Dendritic cell treated with granulocyte-macrophage colony-stimulating factor and Interleukin-4, amounts not matched to agents 40 ng/mL and 50 ng/mL, for 4 days (primary cell): Measurements from ENCODE around the gene NHERF2.
"Not testable (repeated sequence)": the region's sequence is repeated elsewhere in the genome, so short reads cannot be mapped to it uniquely, and the experiment has no call there.

Experiments
- H3K27ac Mint-ChIP-seq: one replicate; pipeline ENCODE4 v1.8.0; 2022; ENCODE audit warnings: mild to moderate bottlenecking, mixed read lengths
- H3K27me3 Mint-ChIP-seq: one replicate; pipeline ENCODE4 v1.8.0; 2022; ENCODE audit warnings: mild to moderate bottlenecking, mixed read lengths
- H3K36me3 Mint-ChIP-seq: one replicate; pipeline ENCODE4 v1.8.0; 2022; ENCODE audit warnings: low read depth, mixed read lengths
- H3K4me1 Mint-ChIP-seq: one replicate; pipeline ENCODE4 v1.8.0; 2022; ENCODE audit warnings: low read depth, mixed read lengths
- H3K4me3 Mint-ChIP-seq: one replicate; pipeline ENCODE4 v1.8.0; 2022; ENCODE audit warnings: mild to moderate bottlenecking, moderate library complexity, mixed read lengths
- H3K9me3 Mint-ChIP-seq: one replicate; pipeline ENCODE4 v1.8.0; 2022; ENCODE audit warnings: mixed read lengths
- intact Hi-C: fragments of 100-400 bp; cut with micrococcal nuclease; formaldehyde crosslinking; loops from one replicate; pipeline ENCODE4 v1.15.0; 2022

Gene NHERF2

DNA sequence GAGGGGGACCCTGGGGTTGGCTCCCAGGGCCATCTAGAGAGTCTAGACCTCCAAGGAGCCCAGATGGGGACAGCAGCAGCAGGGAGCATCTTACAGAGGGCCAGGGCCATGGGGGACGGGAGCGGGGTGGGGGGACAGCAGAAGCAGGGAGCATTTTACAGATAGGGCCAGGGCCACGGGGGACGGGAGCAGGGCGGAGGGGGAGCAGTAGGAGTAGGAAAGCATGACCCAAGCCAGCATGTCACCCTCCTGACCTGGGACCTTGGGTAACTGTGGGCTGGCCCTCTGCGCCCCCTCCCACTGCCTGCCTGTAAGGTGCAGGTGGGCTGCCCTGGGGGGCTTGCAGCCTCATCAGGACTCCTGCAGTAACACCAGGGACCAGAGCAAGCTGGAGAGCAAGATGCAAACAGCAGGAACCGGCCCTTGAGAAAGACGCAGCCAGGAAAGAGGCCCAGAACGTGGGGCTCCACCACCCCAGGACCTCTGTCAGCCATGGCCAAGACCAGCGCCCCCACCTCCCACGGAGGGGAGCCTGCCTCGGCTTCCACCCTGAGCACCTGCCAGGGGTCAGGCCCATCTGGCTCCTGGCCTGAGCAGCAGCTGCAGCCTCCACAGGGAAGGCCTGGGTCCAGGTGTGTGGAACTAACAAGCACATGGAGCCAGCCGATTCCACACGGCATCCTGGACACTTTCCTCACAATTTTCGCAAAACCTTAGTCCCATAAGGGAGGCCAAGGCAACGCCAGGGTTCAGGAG is 19.4 kb upstream of the NHERF2 start:
- Mint-ChIP-seq H3K36me3 (peaks cover 53% of the 10 kb centered on the region), H3K27me3 (peaks cover 2% of the 10 kb centered on the region), H3K9me3 (no peaks in the 10 kb centered on the region), H3K4me3 (peak overlapping the region; percentile 81), H3K4me1 (peaks cover 59% of the 10 kb centered on the region), H3K27ac (peak overlapping the region; percentile 73)
- intact Hi-C loops: no loop called here

DNA sequence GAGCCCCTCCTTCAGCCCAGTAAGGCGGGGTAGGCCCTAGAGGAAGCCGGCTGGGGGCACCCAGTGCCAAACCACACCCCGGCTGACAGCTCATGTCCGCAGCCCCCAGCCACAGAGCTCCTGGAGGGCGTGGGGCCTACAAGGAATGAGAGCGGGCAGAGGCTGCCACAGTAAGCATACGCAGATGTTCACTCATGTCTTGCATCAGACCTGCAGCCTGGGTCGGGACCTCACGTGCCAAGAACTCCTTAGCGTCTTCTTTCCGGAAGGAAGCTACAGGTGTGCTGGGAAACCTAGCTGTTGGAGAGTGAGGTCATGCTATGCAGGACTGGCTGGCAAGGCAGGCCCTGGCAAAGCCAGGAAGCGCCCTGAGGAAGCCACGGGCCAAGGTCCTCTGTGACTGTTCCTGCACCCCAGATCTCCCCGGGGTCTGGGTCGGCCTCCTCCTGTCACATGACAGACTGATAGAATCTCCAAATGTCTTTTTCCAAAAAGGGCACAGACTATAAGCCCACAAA is 18.6 kb upstream of the NHERF2 start:
- Mint-ChIP-seq H3K4me1 (peaks cover 59% of the 10 kb centered on the region), H3K27ac (peak overlapping the region; percentile 73), H3K27me3 (peaks cover 2% of the 10 kb centered on the region), H3K9me3 (no peaks in the 10 kb centered on the region), H3K4me3 (peak overlapping the region; percentile 81), H3K36me3 (peaks cover 45% of the 10 kb centered on the region)
- intact Hi-C loops: no loop called here

DNA sequence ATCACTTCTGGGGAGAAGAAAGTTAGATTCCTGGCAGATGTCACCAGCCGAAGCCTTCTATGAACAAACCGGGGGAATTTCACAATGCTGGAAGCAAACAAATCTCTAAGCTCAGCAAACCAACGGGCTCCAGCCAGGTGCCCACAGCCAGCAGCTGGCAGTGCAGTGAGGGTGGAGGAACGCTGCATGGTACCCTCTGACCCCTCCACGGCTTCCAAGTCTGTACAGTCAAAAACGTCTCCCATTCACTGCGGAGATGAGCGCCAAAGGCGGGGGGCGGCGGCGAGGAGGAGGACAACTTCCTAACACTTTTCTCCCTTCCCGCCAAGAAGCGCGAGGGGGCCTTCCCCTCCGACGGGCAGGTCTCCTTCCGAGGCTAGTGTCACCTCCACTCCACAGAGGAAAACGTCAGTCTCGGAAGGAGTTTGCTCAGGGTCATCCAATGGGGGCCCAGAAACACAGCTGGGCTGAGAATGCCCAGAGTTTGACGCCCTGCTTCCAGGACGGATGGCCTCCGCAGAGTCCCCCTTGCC is 18.0 kb upstream of the NHERF2 start:
- peaks cover 59% of the 10 kb centered on the region for H3K4me1 Mint-ChIP-seq
- peak overlapping the region; percentile 73 for H3K27ac Mint-ChIP-seq
- H3K4me3 Mint-ChIP-seq: peak overlapping the region; percentile 81
- H3K9me3 Mint-ChIP-seq: no peaks in the 10 kb centered on the region
- peaks cover 2% of the 10 kb centered on the region for H3K27me3 Mint-ChIP-seq
- peaks cover 40% of the 10 kb centered on the region for H3K36me3 Mint-ChIP-seq
- intact Hi-C loops: no loop called here

DNA sequence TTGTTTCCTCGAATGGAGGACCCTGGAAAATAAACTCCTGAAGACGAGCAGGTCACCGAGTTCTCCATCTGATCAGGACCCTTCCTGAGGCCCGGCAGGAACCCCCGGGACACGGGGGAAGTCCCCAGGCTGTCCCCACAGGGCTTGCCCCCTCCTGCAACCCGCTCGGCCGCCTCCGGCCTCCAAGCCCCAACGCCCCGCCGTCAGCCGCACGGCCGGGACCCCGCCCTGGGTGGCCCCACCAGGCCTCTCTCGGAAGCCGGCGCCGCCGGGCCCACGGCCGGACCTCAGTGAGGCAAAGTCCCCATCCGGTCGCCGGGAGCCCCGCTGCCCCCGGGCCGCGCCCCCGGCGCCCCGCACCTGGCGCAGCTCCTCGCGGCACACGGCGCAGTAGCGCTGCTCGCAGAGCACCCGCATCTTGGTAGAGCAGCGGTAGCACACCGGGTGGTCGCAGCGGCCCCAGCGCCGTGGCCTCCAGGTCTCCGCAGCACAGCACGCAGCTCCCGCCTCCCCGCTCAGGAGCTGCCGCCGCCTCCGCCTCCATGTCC is 17.5 kb upstream of the NHERF2 start:
- H3K4me3 Mint-ChIP-seq: peak overlapping the region; percentile 81
- peaks cover 55% of the 10 kb centered on the region for H3K4me1 Mint-ChIP-seq
- no peaks in the 10 kb centered on the region for H3K9me3 Mint-ChIP-seq
- peak overlapping the region; percentile 92 for H3K27ac Mint-ChIP-seq
- intact Hi-C loops: no loop called here
- peaks cover 2% of the 10 kb centered on the region for H3K27me3 Mint-ChIP-seq
- peaks cover 40% of the 10 kb centered on the region for H3K36me3 Mint-ChIP-seq

DNA sequence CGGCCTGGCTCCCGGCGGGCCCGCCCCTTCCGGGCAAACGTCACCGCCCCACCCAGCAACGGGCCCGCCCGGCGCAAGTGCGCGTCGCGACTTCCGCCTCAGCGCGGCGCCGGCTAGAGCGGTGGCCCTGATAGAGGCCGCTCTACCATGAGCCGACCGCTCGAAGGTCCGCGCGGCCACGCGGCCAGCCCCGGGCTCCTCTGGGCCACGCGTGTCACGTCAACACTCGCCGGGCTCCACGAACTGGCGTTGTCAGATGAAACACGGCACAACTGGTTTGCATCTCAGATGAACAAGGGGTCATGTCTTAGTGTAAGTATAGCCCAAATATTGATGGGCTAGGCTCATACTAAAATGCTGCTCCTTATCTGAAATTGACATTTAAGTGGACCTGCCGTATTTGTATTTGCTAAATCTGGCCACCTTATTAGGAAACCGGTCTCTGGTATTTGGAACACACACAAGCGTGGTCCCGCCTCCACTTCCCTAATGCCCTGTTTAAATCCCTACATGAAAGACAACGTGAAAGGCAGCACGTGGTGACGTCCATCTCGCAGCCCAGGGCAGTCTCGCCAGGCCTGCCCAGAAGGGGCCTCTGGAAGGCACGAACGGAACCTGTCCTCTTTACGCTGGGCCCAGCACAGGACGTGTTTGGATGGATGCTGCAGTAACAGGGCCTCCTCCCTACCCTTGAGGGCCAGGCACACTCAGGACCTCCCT is 16.8 kb upstream of the NHERF2 start, which contains the start of gene ZNF598:
TSS of gene ZNF598 (minus strand) at position 31 of the 720 bp plus-strand sequence.
- intact Hi-C loops: no loop called here
- H3K4me1 Mint-ChIP-seq: peaks cover 48% of the 10 kb centered on the region
- H3K27ac Mint-ChIP-seq: peak within 1 kb of the TSS; percentile 92
- H3K4me3 Mint-ChIP-seq: peak within 1 kb of the TSS; percentile 81
- peaks cover 33% of the 10 kb centered on the region for H3K36me3 Mint-ChIP-seq
- H3K27me3 Mint-ChIP-seq: peaks cover 2% of the 10 kb centered on the region
- no peaks in the 10 kb centered on the region for H3K9me3 Mint-ChIP-seq

DNA sequence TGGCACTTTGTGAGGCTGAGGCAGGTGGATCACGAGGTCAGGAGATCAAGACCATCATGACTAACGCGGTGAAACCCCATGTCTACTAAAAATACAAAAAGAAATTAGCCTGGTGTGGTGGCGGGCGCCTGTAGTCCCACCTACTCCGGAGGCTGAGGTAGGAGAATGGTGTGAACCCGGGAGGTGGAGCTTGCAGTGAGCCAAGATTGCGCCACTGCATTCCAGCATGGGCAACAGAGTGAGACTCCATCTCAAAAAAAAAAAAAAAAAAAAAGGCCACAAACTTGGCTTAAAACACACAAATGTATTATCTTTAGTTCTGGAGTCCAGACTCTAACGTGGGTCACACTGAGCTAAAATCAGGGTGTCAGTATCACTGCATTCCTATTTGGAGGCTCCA is 15.0 kb upstream of the NHERF2 start:
- Mint-ChIP-seq H3K4me1 (peaks cover 40% of the 10 kb centered on the region), H3K36me3 (peaks cover 17% of the 10 kb centered on the region)
- intact Hi-C loops, H3K27ac Mint-ChIP-seq, H3K27me3 Mint-ChIP-seq, H3K9me3 Mint-ChIP-seq, H3K4me3 Mint-ChIP-seq: not testable (repeated sequence)

DNA sequence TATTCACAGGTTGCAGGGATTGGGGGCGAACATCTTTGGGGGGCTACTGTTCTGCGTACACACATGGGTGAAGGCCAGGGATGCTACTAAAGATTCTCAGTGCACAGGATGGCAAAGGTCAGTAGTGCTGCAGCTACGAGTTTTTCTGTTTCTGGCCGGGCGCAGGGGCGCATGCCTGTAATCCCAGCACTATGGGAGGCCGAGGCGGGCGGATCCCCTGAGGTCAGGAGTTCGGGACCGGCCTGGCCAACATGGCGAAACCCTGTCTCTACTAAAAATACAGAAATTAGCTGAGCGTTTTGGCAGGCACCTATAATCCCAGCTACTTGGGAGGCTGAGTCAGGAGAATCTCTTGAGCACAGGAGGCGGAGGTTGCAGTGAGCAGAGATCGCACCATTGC is 13.2 kb upstream of the NHERF2 start:
- Mint-ChIP-seq H3K27ac (no peak overlapping the region), H3K27me3 (peaks cover 15% of the 10 kb centered on the region), H3K9me3 (no peaks in the 10 kb centered on the region), H3K4me3 (no peak overlapping the region), H3K4me1 (peaks cover 22% of the 10 kb centered on the region), H3K36me3 (peaks cover under 1% of the 10 kb centered on the region)
- intact Hi-C loops: no loop called here

DNA sequence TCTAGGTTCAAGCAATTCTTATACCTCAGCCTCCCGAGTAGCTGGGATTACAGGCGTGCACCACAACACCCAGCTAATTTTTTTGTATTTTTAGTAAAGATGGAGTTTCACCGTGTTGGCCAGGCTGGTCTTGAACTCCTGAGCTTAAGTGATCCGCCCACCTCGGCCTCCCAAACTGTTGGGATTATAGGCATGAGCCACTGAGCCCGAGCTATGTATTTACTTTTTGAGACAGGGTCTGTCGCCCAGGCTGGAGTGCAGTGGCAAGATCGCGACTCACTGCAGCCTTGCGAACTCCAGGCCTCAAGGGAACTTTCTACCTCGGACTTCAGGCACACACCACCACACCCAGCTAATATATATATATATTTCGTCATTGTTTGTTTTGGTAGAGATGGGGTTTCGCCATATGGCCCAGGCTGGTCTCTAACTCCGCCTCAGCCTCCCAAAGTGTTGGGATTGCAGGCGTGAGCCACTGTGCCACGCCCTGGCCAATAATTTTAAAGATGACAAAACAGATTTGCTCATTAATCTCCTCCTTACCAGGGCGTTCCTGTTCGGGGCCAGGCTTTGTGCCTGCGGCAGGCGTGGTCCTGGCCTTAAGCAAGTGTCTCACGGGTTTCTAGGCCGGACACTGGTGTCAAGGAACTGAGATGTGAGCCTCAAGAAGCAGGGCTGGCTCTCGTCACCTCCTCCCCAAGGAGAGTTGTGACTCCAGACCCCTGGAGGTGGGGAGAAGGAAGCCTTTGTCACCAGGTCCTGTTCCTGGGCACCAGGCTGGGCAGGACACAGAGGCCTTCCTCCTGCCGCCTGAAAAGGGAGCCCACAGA is 11.4 kb upstream of the NHERF2 start:
- Mint-ChIP-seq H3K27me3 (peaks cover 32% of the 10 kb centered on the region), H3K36me3 (no peaks in the 10 kb centered on the region), H3K4me1 (peaks cover 18% of the 10 kb centered on the region), H3K9me3 (no peaks in the 10 kb centered on the region), H3K4me3 (no peak overlapping the region), H3K27ac (peak overlapping the region; percentile 57)
- intact Hi-C loops: no loop called here

DNA sequence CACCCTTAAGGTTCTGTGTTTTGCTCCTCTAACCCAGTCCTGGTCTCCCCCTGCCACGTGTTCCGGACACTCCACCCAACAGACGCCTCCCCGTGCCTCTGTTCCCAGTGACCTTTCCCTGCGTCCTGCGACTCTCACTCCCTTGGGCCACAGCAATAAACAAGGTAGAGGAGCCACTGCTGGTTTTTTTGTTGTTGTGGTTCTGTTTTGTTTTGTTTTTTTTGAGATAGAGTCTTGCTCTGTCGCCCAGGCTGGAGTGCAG is 10.8 kb upstream of the NHERF2 start:
- Mint-ChIP-seq H3K27me3 (peaks cover 37% of the 10 kb centered on the region), H3K4me1 (peaks cover 20% of the 10 kb centered on the region), H3K9me3 (no peaks in the 10 kb centered on the region), H3K27ac (peak overlapping the region; percentile 57), H3K36me3 (no peaks in the 10 kb centered on the region), H3K4me3 (no peak overlapping the region)
- intact Hi-C loops: no loop called here

DNA sequence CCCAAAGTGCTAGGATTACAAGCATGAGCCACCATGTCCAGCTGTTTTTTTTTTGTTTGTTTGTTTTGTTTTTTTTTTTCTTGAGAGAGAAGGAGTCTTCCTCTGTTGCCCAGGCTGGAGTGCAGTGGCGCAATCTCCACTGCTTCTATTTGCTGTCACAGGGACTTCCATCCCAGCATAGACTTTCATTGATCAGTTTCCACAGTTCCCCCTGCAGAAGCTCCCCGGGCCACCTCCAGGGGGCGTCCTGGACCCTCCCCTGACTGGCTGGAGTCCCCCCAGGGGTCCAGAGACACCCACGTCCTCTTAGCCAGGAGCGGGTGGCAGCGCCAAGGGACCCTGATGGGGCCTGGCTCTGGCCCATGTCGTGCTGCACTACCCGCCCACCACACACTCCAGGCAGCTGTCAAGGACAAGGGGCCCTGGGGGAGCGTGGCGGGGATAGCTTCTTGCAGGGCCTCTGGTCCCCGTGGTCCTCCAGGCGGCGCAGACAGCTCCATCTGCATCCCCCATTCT is 10.2 kb upstream of the NHERF2 start:
- Mint-ChIP-seq H3K27me3 (peaks cover 43% of the 10 kb centered on the region), H3K4me1 (peaks cover 20% of the 10 kb centered on the region), H3K36me3 (no peaks in the 10 kb centered on the region), H3K9me3 (no peaks in the 10 kb centered on the region), H3K27ac (peak overlapping the region; percentile 57), H3K4me3 (no peak overlapping the region)
- intact Hi-C loops: no loop called here

DNA sequence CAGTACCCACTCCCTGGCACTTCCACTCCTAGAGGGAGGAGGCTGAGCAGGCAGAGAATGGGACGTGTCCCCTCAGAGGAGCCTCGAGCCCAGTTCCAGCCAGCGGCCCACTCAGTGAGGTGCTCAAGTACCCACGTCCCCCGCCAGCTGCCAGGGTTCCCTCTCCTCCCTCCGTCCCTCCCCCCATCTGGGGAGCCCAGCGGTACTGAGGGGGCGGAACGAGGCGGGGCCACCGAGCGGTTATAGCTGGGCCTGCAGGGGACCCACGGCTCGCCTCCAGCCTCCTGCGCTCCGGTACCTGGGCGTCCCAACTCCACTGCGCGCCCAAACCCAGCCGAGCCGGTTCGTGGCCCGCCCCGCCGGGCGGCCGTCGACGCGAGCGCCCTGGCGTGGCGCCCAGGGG is 7.2 kb upstream of the NHERF2 start, which contains the start of gene NPW:
TSS of gene NPW (plus strand) at position 268 of the 403 bp plus-strand sequence.
- H3K9me3 Mint-ChIP-seq: no peaks in the 10 kb centered on the region
- peaks cover 42% of the 10 kb centered on the region for H3K4me1 Mint-ChIP-seq
- H3K36me3 Mint-ChIP-seq: no peaks in the 10 kb centered on the region
- intact Hi-C loops: no loop called here
- H3K4me3 Mint-ChIP-seq: peak within 1 kb of the TSS; percentile 35
- H3K27ac Mint-ChIP-seq: no peak within 1 kb of the TSS
- peaks cover 61% of the 10 kb centered on the region for H3K27me3 Mint-ChIP-seq

DNA sequence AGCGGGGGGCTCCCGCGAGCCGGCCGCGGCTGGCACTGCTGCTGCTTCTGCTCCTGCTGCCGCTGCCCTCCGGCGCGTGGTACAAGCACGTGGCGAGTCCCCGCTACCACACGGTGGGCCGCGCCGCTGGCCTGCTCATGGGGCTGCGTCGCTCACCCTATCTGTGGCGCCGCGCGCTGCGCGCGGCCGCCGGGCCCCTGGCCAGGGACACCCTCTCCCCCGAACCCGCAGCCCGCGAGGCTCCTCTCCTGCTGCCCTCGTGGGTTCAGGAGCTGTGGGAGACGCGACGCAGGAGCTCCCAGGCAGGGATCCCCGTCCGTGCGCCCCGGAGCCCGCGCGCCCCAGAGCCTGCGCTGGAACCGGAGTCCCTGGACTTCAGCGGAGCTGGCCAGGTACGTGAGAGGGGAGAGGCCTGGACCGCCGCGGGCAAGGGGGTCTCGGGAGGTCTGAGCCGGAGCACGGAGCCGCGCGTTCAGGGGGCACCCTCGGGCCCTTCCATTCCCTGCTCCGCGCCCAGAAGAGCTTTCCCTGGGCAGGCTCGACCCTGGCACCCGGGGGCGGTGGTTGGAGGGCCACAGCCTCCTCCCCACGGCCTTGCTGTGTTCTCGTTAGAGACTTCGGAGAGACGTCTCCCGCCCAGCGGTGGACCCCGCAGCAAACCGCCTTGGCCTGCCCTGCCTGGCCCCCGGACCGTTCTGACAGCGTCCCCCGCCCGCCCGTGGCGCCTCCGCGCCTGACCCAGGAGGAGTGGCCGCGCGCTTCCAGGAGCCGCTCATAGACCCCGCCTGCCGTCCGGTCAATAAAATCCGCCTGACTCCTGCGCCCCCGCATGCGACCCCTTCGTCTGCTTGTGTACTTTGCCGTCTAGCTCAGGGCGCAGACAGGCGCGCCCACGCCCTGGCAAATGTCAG is 6.5 kb upstream of the NHERF2 start:
- Mint-ChIP-seq H3K36me3 (no peaks in the 10 kb centered on the region), H3K4me1 (peaks cover 42% of the 10 kb centered on the region), H3K27me3 (peaks cover 67% of the 10 kb centered on the region), H3K9me3 (no peaks in the 10 kb centered on the region), H3K4me3 (peak overlapping the region; percentile 35), H3K27ac (no peak overlapping the region)
- intact Hi-C loops: no loop called here
